ENCODE results near the gene GLYATL1B.
"Not testable (repeated sequence)": the region's sequence is repeated elsewhere in the genome, so short reads cannot be mapped to it uniquely, and the experiment has no call there.

Gene GLYATL1B

GRCh38 chr11:59086007-59086406 lies at the start of gene GLYATL1B:
TSS of gene GLYATL1B (plus strand) at chr11:59086307. CDS start at chr11:59086307, 0 bp downstream.
- not testable (repeated sequence) for DNase-seq

GRCh38 chr11:59036542-59036941 lies 49.6 kb upstream of the GLYATL1B start:
- DNase-seq: not testable (repeated sequence)

GRCh38 chr11:59037434-59037833 lies 48.7 kb upstream of the GLYATL1B start:
- not testable (repeated sequence) for DNase-seq

GRCh38 chr11:59040607-59041006 lies 45.5 kb upstream of the GLYATL1B start:
- DNase-seq: no peak

GRCh38 chr11:59051383-59051782 lies 34.7 kb upstream of the GLYATL1B start:
- peak in 1 of 2 donors; percentile 19 for DNase-seq

- DNase-seq: not testable (repeated sequence)
These were observed 33.8 kb upstream of the GLYATL1B start for GRCh38 chr11:59052355-59052754.

GRCh38 chr11:59053387-59053786 lies 32.7 kb upstream of the GLYATL1B start:
- DNase-seq: peak; percentile 76 to 78

GRCh38 chr11:59058120-59059033 lies 27.7 kb upstream of the GLYATL1B start:
- peak; percentile 84 to 85 for DNase-seq

- DNase-seq: not testable (repeated sequence)
These were observed 26.0 kb upstream of the GLYATL1B start for GRCh38 chr11:59060096-59060495.

- DNase-seq: no peak
These were observed 23.2 kb upstream of the GLYATL1B start for GRCh38 chr11:59062602-59063529.

- not testable (repeated sequence) for DNase-seq
These were observed 21.9 kb upstream of the GLYATL1B start for GRCh38 chr11:59063996-59064727.

GRCh38 chr11:59069087-59069486 lies 17.0 kb upstream of the GLYATL1B start:
- no peak for DNase-seq

GRCh38 chr11:59076876-59077571 lies 9.1 kb upstream of the GLYATL1B start:
- DNase-seq: peak in 1 of 2 donors; percentile 31

GRCh38 chr11:59078435-59078834 lies 7.7 kb upstream of the GLYATL1B start:
- no peak for DNase-seq

- DNase-seq: no peak
These were observed 7.0 kb upstream of the GLYATL1B start for GRCh38 chr11:59079086-59079485.

- DNase-seq: not testable (repeated sequence)
These were observed 5.7 kb upstream of the GLYATL1B start for GRCh38 chr11:59080421-59080820.

GRCh38 chr11:59081430-59082020 lies 4.6 kb upstream of the GLYATL1B start:
- DNase-seq: not testable (repeated sequence)

GRCh38 chr11:59088162-59088561 lies 2.1 kb downstream of the GLYATL1B start:
- DNase-seq: no peak

GRCh38 chr11:59093576-59093975 lies 7.5 kb downstream of the GLYATL1B start:
- not testable (repeated sequence) for DNase-seq

- DNase-seq: peak in 1 of 2 donors; percentile 18
These were observed 9.1 kb downstream of the GLYATL1B start for GRCh38 chr11:59095225-59095624.

- not testable (repeated sequence) for DNase-seq
These were observed 10.0 kb downstream of the GLYATL1B start for GRCh38 chr11:59095972-59096575.

All from CD4-positive, alpha-beta T cell treated with Interleukin-4 for 1 hour (primary cell).